GM21825 (cell line): Measurements from ENCODE around the gene TULP3.

Experiments used
- ATAC-seq: cut with Tn5 transposase; IDR thresholded peaks from one replicate; pipeline ENCODE4 v1.9.1; 2021; ENCODE audit warnings: mild to moderate bottlenecking, moderate library complexity; ENCODE audit not compliant: unreplicated experiment

TULP3 gene

DNA sequence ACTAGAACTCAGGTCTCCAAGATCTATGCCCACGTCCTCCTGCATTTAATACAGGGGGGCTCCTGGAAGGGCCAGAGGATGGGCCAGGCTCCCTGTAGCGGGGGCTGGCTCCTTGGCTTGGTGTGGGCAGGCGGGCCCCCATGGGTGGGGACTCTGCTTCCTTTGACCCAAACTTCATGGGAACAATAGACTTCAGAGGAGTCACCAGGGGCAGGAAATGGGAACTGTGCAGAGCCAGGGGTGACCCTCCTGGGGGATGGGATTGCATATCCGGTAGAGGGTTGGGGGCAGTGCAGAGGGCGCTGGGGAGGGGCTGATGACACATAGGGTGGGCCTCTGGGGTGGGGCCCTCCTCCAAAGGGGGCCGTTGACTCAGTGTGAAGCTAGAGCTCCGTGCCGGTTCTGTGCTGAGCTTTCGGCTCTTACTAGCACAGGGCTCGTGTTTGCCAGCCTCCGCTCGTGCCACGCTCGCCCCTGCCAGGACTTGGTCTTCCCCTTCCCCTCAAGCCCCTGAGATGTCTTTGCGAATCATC lies 73.1 kb downstream of the TULP3 start:
- ATAC-seq = no peak

DNA sequence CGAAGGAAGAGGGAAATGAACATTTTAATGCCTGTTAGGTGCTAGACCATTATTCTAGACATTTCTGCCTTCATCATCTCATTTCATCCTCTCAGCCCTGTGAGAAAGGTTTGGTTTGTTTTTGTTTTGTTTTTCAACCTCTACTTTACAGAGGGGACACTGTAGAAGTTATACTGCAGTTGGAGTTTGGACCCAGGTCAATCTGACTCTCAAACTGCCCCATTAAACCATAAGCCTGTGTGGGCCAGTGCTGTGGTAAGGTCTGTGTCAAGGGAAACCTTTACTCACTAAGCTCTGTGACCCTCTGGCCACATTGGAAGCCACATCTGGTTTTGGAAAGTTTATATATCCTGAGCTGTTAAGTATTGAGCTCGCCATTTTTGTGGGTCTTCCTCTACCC lies 77.0 kb downstream of the TULP3 start:
- no peak for ATAC-seq

- no peak for ATAC-seq
These were observed 80.1 kb downstream of the TULP3 start for GRCh38 chr12:2970744-2971143.

- no peak for ATAC-seq
These were observed 82.9 kb downstream of the TULP3 start for GRCh38 chr12:2973566-2973965.

GRCh38 chr12:2974560-2974971 lies 83.9 kb downstream of the TULP3 start:
- no peak for ATAC-seq

DNA sequence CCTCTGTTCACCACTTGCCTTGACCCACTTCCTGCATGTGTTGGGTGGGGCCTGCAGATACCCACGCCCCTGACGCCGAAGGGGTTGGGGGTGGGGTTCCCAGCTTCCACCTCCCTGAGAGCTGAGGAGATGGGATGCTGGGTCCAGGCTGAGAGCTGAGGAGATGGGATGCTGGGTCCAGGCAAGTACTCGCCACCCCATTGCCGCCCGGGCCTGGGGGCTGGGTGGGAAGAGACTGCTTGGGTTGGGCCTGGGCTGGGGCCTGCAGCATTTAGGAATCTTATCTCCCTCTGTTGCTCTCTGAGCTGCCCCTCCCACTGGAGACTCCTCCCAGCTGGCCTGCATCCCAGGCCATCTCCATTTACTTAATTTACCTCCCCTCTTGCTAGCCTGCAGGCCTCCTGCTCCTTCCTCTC lies 85.9 kb downstream of the TULP3 start:
- no peak for ATAC-seq

DNA sequence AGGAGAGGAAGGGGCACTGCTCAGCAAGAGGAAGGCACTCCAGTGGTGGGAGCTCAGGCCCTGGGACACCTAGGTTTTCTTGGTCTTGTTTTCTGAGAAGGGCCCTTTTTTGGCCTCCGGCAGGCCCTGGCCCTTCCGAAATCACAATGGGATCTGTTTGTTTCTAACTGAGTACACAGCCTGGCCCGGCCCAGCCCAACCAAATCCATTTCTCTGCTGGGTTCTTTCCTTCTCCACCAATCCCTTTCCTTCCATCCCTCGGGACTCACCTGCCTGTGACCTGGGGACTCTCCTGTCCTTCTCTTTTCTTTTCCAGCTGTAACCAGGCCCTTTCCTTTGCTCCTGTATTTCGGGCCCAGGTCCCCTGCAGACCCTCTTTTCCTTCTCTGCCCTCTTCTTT lies 87.1 kb downstream of the TULP3 start:
- no peak for ATAC-seq

- ATAC-seq = no peak
These were observed 89.1 kb downstream of the TULP3 start for GRCh38 chr12:2979806-2980205.

- ATAC-seq = no peak
These were observed 89.9 kb downstream of the TULP3 start for GRCh38 chr12:2980630-2981029.

DNA sequence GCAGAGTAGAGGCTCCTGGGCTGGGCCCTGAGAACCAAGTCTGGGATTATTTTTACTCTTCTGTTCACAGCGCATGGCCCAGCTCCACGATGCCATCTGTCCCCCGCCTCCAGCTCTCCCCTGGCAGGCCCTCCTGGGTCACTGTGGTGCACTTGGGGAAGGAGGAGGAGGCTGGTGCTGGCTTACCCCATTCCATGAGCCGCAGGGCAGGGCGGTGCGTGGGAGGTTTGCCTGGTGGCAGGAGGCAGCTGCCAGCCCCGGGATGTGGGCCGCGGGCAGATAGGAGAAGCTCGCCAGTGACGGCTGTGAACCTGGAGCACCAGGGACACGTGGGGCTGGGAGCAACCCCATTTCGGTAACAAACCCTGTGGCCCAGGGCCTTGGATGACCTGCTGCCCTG lies 91.7 kb downstream of the TULP3 start:
- no peak for ATAC-seq

GRCh38 chr12:2984249-2984648 lies 93.6 kb downstream of the TULP3 start:
- ATAC-seq = no peak

GRCh38 chr12:2984698-2985097 lies 94.0 kb downstream of the TULP3 start:
- no peak for ATAC-seq

GRCh38 chr12:2986876-2987275 lies 96.2 kb downstream of the TULP3 start:
- ATAC-seq = no peak

- ATAC-seq = no peak
These were observed 97.8 kb downstream of the TULP3 start for GRCh38 chr12:2988494-2988893.
